ENCODE data around the gene VPS51. TPM values are rescaled to one million over a fixed set of nuclear protein-coding genes. Genes with fewer than 3 reads are reported as not detected.
A peak's percentile ranks its signal among the peaks of the same experiment; 100 is the strongest.

VPS51 gene
- total and polyA plus RNA-seq, 4 donors, result 33.2 to 158 (median 83.9) TPM

GRCh38 chr11:65111159-65111743, 15.2 kb downstream of the VPS51 start:
- no peak for DNase-seq (ENCODE audit: low spot score)
- Histone ChIP-seq H3K4me1 (ENCODE audit: control insufficient read depth in 4 of 4, insufficient read depth in 4 of 4, low read length in 3 of 4) (peaks cover 22 to 56% (median 47%) of the 10 kb centered on the region in 4 donors), H3K36me3 (ENCODE audit: control insufficient read depth in 4 of 4, insufficient read depth in 3 of 4, low read depth in 1 of 4, low read length in 3 of 4) (peaks cover 0 to 13% (median 10%) of the 10 kb centered on the region in 4 donors), H3K27me3 (ENCODE audit: control insufficient read depth in 4 of 4, insufficient read depth in 4 of 4, low read length in 3 of 4) (no peaks in the 10 kb centered on the region), H3K27ac (ENCODE audit: low read depth in 1 of 2, low read length in 2 of 2) (peak overlapping the region; percentile 59 to 87), H3K4me3 (ENCODE audit: low read depth in 1 of 3, low read length in 3 of 3) (peak overlapping the region in 1 of 3 donors; percentile 11), H3K9ac (ENCODE audit: low read depth in 1 of 2, low read length in 2 of 2) (no peak overlapping the region), H3K9me3 (ENCODE audit: control insufficient read depth in 4 of 4, low read length in 3 of 4) (no peaks in the 10 kb centered on the region)
- 53% methylated on average over 31 of the region's 31 CpGs for whole genome bisulfite sequencing
- TF ChIP-seq CTCF (IDR thresholded peaks at IDR 0.05; ENCODE audit: low read depth, low read length, missing input control), result no peak
- no peak for TF ChIP-seq RAD21 (IDR thresholded peaks at IDR 0.05)
- TF ChIP-seq HNF4A (conservative IDR thresholded peaks at IDR 0.05), result no peak

GRCh38 chr11:65111744-65112545, 15.9 kb downstream of the VPS51 start, which contains the start of gene TM7SF2:
TSS of gene TM7SF2 (plus strand) at chr11:65111872. CDS start at chr11:65112016, 144 bp downstream.
- peak within 1 kb of the TSS; percentile 29 to 71 (median 55) for H3K4me3 ChIP-seq (ENCODE audit: low read depth in 1 of 3, low read length in 3 of 3)
- H3K9me3 ChIP-seq (ENCODE audit: control insufficient read depth in 4 of 4, low read length in 3 of 4), result no peaks in the 10 kb centered on the region
- peak within 1 kb of the TSS; percentile 31 to 62 for H3K9ac ChIP-seq (ENCODE audit: low read depth in 1 of 2, low read length in 2 of 2)
- WGBS, result under 1% methylated on average over 64 of the region's 64 CpGs
- no peaks in the 10 kb centered on the region for H3K27me3 ChIP-seq (ENCODE audit: control insufficient read depth in 4 of 4, insufficient read depth in 4 of 4, low read length in 3 of 4)
- peaks cover 26 to 63% (median 54%) of the 10 kb centered on the region in 4 donors for H3K4me1 ChIP-seq (ENCODE audit: control insufficient read depth in 4 of 4, insufficient read depth in 4 of 4, low read length in 3 of 4)
- H3K36me3 ChIP-seq (ENCODE audit: control insufficient read depth in 4 of 4, insufficient read depth in 3 of 4, low read depth in 1 of 4, low read length in 3 of 4), result peaks cover 0 to 13% (median 10%) of the 10 kb centered on the region in 4 donors
- peak within 1 kb of the TSS; percentile 83 to 87 for H3K27ac ChIP-seq (ENCODE audit: low read depth in 1 of 2, low read length in 2 of 2)
- peak; percentile 98 for DNase-seq (ENCODE audit: low spot score)
- no peak for TF ChIP-seq FOXA1 (IDR thresholded peaks at IDR 0.05)
- TF ChIP-seq RXRA (IDR thresholded peaks at IDR 0.05), result peak; percentile 13 to 27
- no peak for TF ChIP-seq RAD21 (IDR thresholded peaks at IDR 0.05)
- TF ChIP-seq REST (IDR thresholded peaks at IDR 0.05), result peak; percentile 90
- peak; percentile 74 for TF ChIP-seq YY1 (IDR thresholded peaks at IDR 0.05)
- TF ChIP-seq ATF3 (IDR thresholded peaks at IDR 0.05), result no peak
- TF ChIP-seq FOXA2 (IDR thresholded peaks at IDR 0.05), result no peak
- TF ChIP-seq GABPA (IDR thresholded peaks at IDR 0.05 in 1 of 2, conservative IDR thresholded peaks at IDR 0.05 in 1 of 2), result peak in 1 of 2 donors; percentile 58
- peak; percentile 50 for TF ChIP-seq MAX (IDR thresholded peaks at IDR 0.05)
- TF ChIP-seq JUND (IDR thresholded peaks at IDR 0.05), result peak in 1 of 2 donors; percentile 13
- peak in 1 of 2 donors; percentile 25 for TF ChIP-seq HNF4A (conservative IDR thresholded peaks at IDR 0.05)
- TF ChIP-seq SP1 (IDR thresholded peaks at IDR 0.05), result peak; percentile 73
- TF ChIP-seq HNF4G (IDR thresholded peaks at IDR 0.05), result no peak
- TF ChIP-seq NR2F2 (IDR thresholded peaks at IDR 0.05), result no peak
- TF ChIP-seq EGR1 (IDR thresholded peaks at IDR 0.05; ENCODE audit: low read depth in 2 of 2), result peak in 1 of 2 donors; percentile 21

Data from liver (tissue), 9 donors.